Suppressor macrophage treated with lipopolysaccharide for 1 hour (primary cell): Measurements from ENCODE around the gene ZNF556.

Source experiments
- DNase-seq, 3 donors: peaks; one replicate each; pipeline ENCODE4 v3.0.0-alpha.2; 2020 to 2022

Gene ZNF556

DNA sequence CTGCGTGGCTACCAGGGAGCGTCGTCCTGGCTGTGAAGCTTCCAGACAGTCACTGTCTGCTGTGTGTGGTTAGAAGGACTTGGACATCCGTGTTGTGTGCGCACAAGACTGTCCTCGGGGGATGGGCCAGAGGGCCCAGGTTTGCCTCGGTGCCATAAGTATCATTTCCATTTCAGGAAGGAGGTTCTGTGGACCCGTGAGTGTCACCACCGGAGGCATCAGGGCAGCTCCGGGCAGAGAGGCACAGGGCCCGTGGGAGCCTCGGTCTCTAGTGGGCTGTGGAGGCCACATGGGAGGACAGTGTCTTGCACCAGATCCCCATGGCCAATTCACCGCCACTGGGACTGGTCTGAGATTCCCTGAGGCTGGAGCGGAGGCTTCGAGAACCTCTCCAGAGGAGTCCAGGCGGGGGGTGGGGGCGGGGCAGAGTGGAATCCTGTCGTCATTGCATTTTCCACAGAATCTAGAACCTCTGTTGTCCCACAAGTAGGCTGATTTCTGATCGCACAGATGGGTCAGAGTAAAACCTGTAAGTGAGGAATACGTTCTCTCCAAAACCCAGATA is 39.6 kb downstream of the ZNF556 start:
- DNase-seq, result no peak

DNA sequence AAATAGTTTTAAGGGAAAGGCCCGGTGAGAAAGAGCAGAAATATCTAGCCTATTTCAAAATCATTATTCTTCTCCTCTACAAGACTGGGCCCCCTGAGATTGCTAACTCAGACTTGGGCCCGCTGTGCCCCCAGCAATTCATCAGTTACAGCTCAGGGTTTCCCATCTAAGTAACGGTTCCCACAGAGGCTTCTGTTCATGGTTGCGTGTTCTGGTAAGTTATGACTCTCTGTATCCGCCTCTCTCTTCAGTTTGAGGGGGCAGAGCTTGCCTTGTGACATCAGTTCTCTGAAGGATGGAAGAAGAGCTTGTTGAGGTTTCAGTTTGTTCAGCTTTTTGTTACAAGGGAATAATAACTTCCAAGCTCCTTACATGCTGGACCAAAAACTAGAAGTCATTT is 45.2 kb downstream of the ZNF556 start:
- DNase-seq, result no peak

DNA sequence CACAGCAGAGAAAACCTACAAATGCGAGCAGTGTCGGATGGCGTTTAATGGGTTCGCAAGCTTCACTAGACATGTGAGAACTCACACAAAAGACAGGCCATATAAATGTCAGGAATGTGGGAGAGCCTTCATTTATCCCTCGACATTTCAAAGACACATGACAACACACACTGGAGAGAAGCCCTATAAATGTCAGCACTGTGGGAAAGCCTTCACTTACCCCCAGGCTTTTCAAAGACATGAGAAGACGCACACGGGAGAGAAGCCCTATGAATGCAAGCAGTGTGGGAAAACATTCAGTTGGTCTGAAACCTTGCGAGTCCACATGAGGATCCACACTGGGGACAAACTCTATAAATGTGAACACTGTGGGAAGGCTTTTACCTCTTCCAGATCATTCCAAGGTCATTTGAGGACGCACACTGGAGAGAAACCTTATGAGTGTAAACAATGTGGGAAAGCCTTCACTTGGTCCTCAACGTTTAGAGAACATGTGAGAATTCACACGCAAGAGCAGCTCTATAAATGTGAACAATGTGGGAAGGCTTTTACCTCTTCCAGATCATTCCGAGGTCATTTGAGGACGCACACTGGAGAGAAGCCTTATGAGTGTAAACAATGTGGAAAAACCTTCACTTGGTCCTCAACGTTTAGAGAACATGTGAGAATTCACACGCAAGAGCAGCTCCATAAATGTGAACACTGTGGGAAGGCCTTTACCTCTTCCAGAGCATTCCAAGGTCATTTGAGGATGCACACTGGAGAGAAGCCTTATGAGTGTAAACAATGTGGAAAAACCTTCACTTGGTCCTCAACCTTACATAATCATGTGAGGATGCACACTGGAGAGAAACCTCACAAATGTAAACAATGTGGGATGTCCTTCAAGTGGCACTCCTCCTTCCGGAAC is 50.4 kb downstream of the ZNF556 start:
- no peak for DNase-seq

DNA sequence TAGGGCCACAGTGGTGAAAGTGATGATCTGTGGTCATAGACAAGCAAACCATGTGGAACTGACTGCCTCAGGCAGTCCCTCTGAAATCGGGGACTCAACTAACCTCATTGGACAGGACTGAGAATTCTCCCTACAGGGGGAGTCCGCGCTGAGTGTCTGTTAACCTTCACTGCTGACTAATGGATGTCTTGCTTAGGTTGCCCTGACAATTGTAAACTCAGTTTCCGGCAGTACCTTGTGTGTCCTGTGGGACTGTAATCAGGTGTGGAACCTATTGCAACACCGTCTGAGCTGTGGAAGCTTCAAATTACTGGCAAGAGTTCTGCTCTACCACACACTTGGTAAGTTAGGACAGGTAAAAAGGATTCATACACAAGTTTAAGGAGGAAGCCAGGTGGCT is 55.9 kb downstream of the ZNF556 start:
- no peak for DNase-seq

DNA sequence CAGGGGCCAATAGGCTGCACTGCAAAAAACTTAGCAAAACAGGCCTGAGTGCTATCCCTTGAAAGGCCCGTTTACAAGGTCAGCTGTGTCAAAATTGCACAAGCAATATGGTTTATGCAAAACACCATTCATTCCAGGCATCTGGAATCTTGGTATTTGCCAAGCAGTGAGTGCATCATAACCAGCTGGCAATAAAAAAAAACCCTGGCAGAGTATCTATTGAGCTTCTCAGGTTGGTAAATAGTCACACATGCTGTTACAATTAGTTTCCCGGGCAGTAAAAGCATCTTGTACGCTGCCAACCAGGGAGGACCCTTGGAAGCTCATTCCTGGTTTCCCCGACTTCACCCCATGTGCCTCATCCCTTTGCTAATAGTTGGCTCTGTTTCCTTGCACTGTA is 56.4 kb downstream of the ZNF556 start:
- no peak for DNase-seq

DNA sequence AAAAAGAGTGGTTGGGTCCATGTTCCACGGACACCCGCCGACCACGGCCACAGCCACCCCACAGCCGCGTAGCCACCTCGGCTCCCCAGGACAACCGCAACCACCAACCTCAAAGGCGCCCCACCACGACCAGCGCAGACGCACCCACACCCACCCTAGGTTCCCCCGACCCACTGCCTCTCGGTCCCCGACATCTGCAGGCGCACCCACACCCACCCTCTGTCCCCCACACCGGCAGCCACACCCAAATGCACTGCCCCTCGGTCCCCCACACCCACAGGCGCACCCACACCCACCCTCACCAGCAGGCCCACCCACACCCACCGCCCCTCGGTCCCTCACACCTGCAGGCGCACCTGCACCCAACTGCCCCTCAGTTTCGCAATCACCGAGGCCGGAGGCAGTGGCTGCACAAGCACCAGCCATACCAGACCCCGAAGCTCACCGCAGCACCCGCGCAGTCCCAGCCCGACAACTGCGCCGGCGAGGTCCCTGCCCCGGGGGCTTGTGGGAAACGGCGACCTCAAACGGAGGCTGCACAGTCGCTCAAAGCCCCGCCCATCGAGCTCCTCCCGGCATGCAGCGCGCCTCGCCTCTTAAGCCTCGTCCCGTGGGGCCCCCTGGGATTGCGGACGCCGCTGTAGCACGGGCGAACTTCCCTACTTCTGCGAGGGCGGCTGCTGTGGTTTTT is 59.4 kb downstream of the ZNF556 start:
- DNase-seq, result no peak

DNA sequence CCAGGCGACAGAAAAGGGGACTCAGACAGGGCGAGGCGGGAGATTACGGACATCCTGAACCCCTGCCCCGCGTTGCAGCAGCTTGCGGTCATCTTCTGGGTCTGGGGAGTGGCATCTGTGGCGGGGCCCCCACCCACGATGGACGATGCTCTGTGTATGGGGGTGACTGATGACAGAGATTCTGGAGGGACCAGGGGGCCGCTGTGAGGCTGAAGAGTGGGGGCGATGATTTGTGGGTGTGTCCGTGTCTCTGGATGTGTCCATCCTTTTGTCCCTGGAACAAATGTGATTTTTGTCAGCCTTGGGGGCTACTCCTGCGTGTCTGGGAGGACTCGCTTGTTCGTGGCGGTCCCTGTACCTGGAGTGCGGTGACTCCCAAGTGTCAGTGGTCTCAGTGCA is 59.9 kb downstream of the ZNF556 start:
- no peak for DNase-seq
